HG03139 (cell line): ENCODE results near the gene PODXL2.
"Not testable (repeated sequence)": the region's sequence is repeated elsewhere in the genome, so short reads cannot be mapped to it uniquely, and the experiment has no call there.

Experiments used
- ATAC-seq: cut with Tn5 transposase; IDR thresholded peaks from one replicate; pipeline ENCODE4 v1.9.1; 2021; ENCODE audit not compliant: unreplicated experiment

PODXL2 gene

GRCh38 chr3:127688416-127689265 is 59.7 kb downstream of the PODXL2 start:
- ATAC-seq, result no peak

- ATAC-seq, result no peak
Observed at GRCh38 chr3:127689266-127689860, 60.4 kb downstream of the PODXL2 start.

GRCh38 chr3:127690106-127690505 is 61.1 kb downstream of the PODXL2 start:
- no peak for ATAC-seq

GRCh38 chr3:127690823-127691452 is 62.0 kb downstream of the PODXL2 start:
- no peak for ATAC-seq

- no peak for ATAC-seq
Observed at GRCh38 chr3:127691489-127691888, 62.5 kb downstream of the PODXL2 start.

- no peak for ATAC-seq
Observed at GRCh38 chr3:127691974-127692373, 63.0 kb downstream of the PODXL2 start.

GRCh38 chr3:127692501-127693335 is 63.7 kb downstream of the PODXL2 start:
- no peak for ATAC-seq

GRCh38 chr3:127693336-127693843 is 64.4 kb downstream of the PODXL2 start:
- ATAC-seq, result no peak

GRCh38 chr3:127694467-127695215 is 65.7 kb downstream of the PODXL2 start:
- ATAC-seq, result no peak

- ATAC-seq, result peak; percentile 61
Observed at GRCh38 chr3:127697551-127698240, 68.7 kb downstream of the PODXL2 start.

- ATAC-seq, result no peak
Observed at GRCh38 chr3:127698286-127698685, 69.3 kb downstream of the PODXL2 start.

- ATAC-seq, result no peak
Observed at GRCh38 chr3:127698691-127699415, 69.9 kb downstream of the PODXL2 start.

GRCh38 chr3:127699416-127700300 is 70.7 kb downstream of the PODXL2 start:
- ATAC-seq, result no peak

GRCh38 chr3:127700406-127700805 is 71.4 kb downstream of the PODXL2 start:
- ATAC-seq, result no peak

- ATAC-seq, result no peak
Observed at GRCh38 chr3:127701280-127701911, 72.4 kb downstream of the PODXL2 start.

- no peak for ATAC-seq
Observed at GRCh38 chr3:127702151-127702578, 73.2 kb downstream of the PODXL2 start.

- not testable (repeated sequence) for ATAC-seq
Observed at GRCh38 chr3:127704840-127705239, 75.9 kb downstream of the PODXL2 start.
